SU-DHL-6 (cell line): ENCODE results near the gene DLL1.

ENCODE experiments used
- EZH2phosphoT487 ChIP-seq: fragments of 200-600 bp; sonication (generic), shearing (Covaris generic); conservative IDR thresholded peaks from 2 replicates; pipeline ENCODE4 v1.6.1; 2018; ENCODE audit warnings: mild to moderate bottlenecking, antibody characterized with exemption, low read length, moderate library complexity, mixed read lengths
- TF ChIP-seq, protein P1 (sequence below): fragments of 200-600 bp; sonication (generic); IDR thresholded peaks from one replicate; pipeline ENCODE4 v1.5.1; 2017; ENCODE audit warnings: antibody characterized with exemption, mild to moderate bottlenecking, low read length, moderate library complexity; ENCODE audit not compliant: insufficient read depth, poor library complexity, severe bottlenecking

DNA sequence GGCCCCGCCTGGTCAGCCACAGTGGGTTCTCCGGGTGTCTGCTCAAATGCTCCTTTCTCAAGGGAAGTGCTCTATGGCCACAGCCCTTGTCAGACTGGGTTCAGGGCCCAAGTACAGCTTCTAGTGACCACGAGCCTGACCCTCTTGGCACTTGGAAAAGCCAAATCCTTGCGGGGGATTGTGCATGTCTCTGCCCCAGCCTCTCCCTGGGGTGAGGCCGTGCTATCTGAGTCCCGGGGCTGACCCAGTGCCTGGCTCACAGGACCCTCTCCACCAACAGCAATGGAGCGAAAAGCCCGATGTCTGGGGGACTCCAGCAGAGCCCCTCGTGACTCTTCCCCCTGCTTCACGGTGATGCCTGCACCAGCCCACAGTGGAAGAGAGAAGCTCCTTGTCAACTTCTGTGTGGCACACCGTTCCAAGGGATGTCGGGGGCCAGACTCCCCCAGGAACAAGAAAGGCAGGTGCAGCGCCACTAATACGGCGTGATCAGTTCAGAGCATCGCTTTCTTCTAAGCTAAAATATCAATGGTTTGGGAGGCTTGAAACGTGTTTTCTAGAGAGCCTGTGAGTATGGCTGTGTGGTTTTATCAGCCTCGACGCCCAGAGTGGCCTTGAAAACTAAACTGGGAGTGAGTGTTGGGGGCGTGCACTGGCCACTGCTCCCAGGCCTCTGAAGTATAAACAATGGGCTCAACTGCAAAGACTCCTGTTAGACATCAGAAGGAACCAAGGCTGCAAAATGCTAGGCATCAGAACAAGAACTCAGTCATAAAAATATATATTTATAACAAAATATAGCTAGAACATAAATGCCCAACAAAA, 51.9 kb downstream of the DLL1 start:
- TF ChIP-seq, protein P1, sequence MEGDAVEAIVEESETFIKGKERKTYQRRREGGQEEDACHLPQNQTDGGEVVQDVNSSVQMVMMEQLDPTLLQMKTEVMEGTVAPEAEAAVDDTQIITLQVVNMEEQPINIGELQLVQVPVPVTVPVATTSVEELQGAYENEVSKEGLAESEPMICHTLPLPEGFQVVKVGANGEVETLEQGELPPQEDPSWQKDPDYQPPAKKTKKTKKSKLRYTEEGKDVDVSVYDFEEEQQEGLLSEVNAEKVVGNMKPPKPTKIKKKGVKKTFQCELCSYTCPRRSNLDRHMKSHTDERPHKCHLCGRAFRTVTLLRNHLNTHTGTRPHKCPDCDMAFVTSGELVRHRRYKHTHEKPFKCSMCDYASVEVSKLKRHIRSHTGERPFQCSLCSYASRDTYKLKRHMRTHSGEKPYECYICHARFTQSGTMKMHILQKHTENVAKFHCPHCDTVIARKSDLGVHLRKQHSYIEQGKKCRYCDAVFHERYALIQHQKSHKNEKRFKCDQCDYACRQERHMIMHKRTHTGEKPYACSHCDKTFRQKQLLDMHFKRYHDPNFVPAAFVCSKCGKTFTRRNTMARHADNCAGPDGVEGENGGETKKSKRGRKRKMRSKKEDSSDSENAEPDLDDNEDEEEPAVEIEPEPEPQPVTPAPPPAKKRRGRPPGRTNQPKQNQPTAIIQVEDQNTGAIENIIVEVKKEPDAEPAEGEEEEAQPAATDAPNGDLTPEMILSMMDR: no peak
- TF ChIP-seq EZH2phosphoT487: no peak
